Measurements from ENCODE around the gene CENPM.
A peak's percentile ranks its signal among the peaks of the same experiment; 100 is the strongest.
"Not testable (repeated sequence)": the region's sequence is repeated elsewhere in the genome, so short reads cannot be mapped to it uniquely, and the experiment has no call there.

Gene CENPM

GRCh38 chr22:41951898-41952474 is 5.0 kb upstream of the CENPM start, which contains the start of gene SMIM45:
Gene SMIM45 (plus strand): TSS chr22:41952150.
- no peak for TF ChIP-seq CTCF (IDR thresholded peaks at IDR 0.05; ENCODE audit: low read length, missing control alignments)
- H3K4me3 ChIP-seq (replicated peaks; ENCODE audit: low read depth, low read length), result no peak within 1 kb of the TSS

GRCh38 chr22:41949297-41949965 is 2.5 kb upstream of the CENPM start:
- DNase-seq (ENCODE audit: low read depth), result no peak
- no peak for TF ChIP-seq CTCF (IDR thresholded peaks at IDR 0.05; ENCODE audit: low read length, missing control alignments)
- no peak overlapping the region for H3K4me3 ChIP-seq (replicated peaks; ENCODE audit: low read depth, low read length)

More at GRCh38 chr22:41951898-41952474, 5.0 kb upstream of the CENPM start, which contains the start of gene SMIM45:
- DNase-seq (ENCODE audit: low read depth), result peak; percentile 10

GRCh38 chr22:41948928-41949296 is 2.0 kb upstream of the CENPM start:
- DNase-seq (ENCODE audit: low read depth); H3K4me3 ChIP-seq (replicated peaks; ENCODE audit: low read depth, low read length): not testable (repeated sequence)

- no peak for DNase-seq (ENCODE audit: low read depth)
- TF ChIP-seq CTCF (IDR thresholded peaks at IDR 0.05; ENCODE audit: low read length, missing control alignments), result no peak
- no peak overlapping the region for H3K4me3 ChIP-seq (replicated peaks; ENCODE audit: low read depth, low read length)
These were observed 1.2 kb upstream of the CENPM start for GRCh38 chr22:41948142-41948541.

- TF ChIP-seq CTCF (IDR thresholded peaks at IDR 0.05; ENCODE audit: low read length, missing control alignments), result no peak
- H3K4me3 ChIP-seq (replicated peaks; ENCODE audit: low read depth, low read length), result peak overlapping the region; percentile 69
These were observed 600 bp upstream of the CENPM start for GRCh38 chr22:41947424-41948080.

GRCh38 chr22:41943661-41944209 is 3.2 kb downstream of the CENPM start:
- no peak overlapping the region for H3K4me3 ChIP-seq (replicated peaks; ENCODE audit: low read depth, low read length)
- no peak for DNase-seq (ENCODE audit: low read depth)
- TF ChIP-seq CTCF (IDR thresholded peaks at IDR 0.05; ENCODE audit: low read length, missing control alignments), result no peak

More at GRCh38 chr22:41947424-41948080, 600 bp upstream of the CENPM start:
- no peak for DNase-seq (ENCODE audit: low read depth)

All from fibroblast of pulmonary artery (primary cell).